ACHN (cell line): Measurements from ENCODE around the gene KRTAP9-6.

ENCODE experiments used
- DNase-seq: peaks from one replicate; pipeline ENCODE4 v3.0.0-alpha.2; 2015
- in situ Hi-C: cut with HindIII; loops from 2 replicates; pipeline ENCODE4 v1.10.0; 2017; ENCODE audit warnings: low sequenced_read_pairs, low pct_ligation_motif_present, low pct_unique_long_range_greater_than_20kb

The KRTAP9-6 gene

GRCh38 chr17:41308251-41308917 is 43.2 kb downstream of the KRTAP9-6 start:
- DNase-seq, result no peak
- in situ Hi-C loops, result no loop called here

- in situ Hi-C loops, result no loop called here
- no peak for DNase-seq
Observed at GRCh38 chr17:41308918-41309359, 43.8 kb downstream of the KRTAP9-6 start, which contains the start of gene KRTAP16-1. Gene KRTAP16-1, minus strand, starts transcription at chr17:41309309. Its CDS starts 56 bp downstream, at chr17:41309253.

- in situ Hi-C loops, result no loop called here
- DNase-seq, result no peak
Observed at GRCh38 chr17:41311111-41311510, 45.9 kb downstream of the KRTAP9-6 start.

GRCh38 chr17:41315204-41315794 is 50.1 kb downstream of the KRTAP9-6 start, which contains the start of gene KRTAP17-1:
Gene KRTAP17-1, minus strand, starts transcription at chr17:41315710. Its CDS starts 60 bp downstream, at chr17:41315650.
- DNase-seq, result no peak
- in situ Hi-C loops, result no loop called here
